Measurements from ENCODE around the gene KLRB1.
"Not testable (repeated sequence)": the region's sequence is repeated elsewhere in the genome, so short reads cannot be mapped to it uniquely, and the experiment has no call there.

Gene KLRB1

GRCh38 chr12:9588749-9589148, 19.0 kb downstream of the KLRB1 start:
- TF ChIP-seq, protein P1, sequence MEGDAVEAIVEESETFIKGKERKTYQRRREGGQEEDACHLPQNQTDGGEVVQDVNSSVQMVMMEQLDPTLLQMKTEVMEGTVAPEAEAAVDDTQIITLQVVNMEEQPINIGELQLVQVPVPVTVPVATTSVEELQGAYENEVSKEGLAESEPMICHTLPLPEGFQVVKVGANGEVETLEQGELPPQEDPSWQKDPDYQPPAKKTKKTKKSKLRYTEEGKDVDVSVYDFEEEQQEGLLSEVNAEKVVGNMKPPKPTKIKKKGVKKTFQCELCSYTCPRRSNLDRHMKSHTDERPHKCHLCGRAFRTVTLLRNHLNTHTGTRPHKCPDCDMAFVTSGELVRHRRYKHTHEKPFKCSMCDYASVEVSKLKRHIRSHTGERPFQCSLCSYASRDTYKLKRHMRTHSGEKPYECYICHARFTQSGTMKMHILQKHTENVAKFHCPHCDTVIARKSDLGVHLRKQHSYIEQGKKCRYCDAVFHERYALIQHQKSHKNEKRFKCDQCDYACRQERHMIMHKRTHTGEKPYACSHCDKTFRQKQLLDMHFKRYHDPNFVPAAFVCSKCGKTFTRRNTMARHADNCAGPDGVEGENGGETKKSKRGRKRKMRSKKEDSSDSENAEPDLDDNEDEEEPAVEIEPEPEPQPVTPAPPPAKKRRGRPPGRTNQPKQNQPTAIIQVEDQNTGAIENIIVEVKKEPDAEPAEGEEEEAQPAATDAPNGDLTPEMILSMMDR (IDR thresholded peaks at IDR 0.05; ENCODE audit: low read depth, low read length), result no peak
- no peak for DNase-seq (ENCODE audit: low read depth in 2 of 2)
- no peak overlapping the region for H3K4me3 ChIP-seq (replicated peaks in 1 of 2; ENCODE audit: low read depth in 2 of 2, low read length in 2 of 2)

- DNase-seq (ENCODE audit: low read depth in 2 of 2), result no peak
- no peak overlapping the region for H3K4me3 ChIP-seq (replicated peaks in 1 of 2; ENCODE audit: low read depth in 2 of 2, low read length in 2 of 2)
- TF ChIP-seq, protein P1 (IDR thresholded peaks at IDR 0.05; ENCODE audit: low read depth, low read length), result no peak
Observed at GRCh38 chr12:9587987-9588600, 19.6 kb downstream of the KLRB1 start.

GRCh38 chr12:9577729-9578128, 30.0 kb downstream of the KLRB1 start:
- DNase-seq (ENCODE audit: low read depth in 2 of 2), result not testable (repeated sequence)

GRCh38 chr12:9567151-9567550, 40.6 kb downstream of the KLRB1 start:
- not testable (repeated sequence) for DNase-seq (ENCODE audit: low read depth in 2 of 2); H3K4me3 ChIP-seq (replicated peaks in 1 of 2; ENCODE audit: low read depth in 2 of 2, low read length in 2 of 2)

More at GRCh38 chr12:9577729-9578128, 30.0 kb downstream of the KLRB1 start:
- H3K4me3 ChIP-seq (replicated peaks in 1 of 2; ENCODE audit: low read depth in 2 of 2, low read length in 2 of 2), result not testable (repeated sequence)

GRCh38 chr12:9566113-9566512, 41.6 kb downstream of the KLRB1 start:
- not testable (repeated sequence) for H3K4me3 ChIP-seq (replicated peaks in 1 of 2; ENCODE audit: low read depth in 2 of 2, low read length in 2 of 2); DNase-seq (ENCODE audit: low read depth in 2 of 2)

DNA sequence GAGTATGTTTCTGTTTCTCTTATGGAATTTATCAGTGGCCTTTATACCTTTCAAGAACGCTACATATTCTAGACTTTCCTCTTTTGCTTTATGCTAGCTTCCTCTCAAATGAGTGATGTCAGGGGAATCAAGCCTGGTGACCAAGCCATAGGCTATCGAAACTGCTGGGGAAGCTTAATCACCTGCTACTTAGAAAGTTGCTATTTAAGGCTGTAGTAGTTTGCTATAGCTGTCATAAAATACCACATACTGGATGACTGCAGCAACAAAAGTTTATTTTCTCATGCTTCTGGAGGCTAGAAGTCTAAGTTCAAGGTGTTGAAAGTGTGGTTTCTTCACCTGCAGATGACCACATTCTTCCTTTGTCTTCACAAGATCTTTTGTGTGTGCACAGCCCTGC, 43.3 kb downstream of the KLRB1 start:
- not testable (repeated sequence) for DNase-seq (ENCODE audit: low read depth in 2 of 2); H3K4me3 ChIP-seq (replicated peaks in 1 of 2; ENCODE audit: low read depth in 2 of 2, low read length in 2 of 2)

GRCh38 chr12:9562841-9563453, 44.8 kb downstream of the KLRB1 start:
- H3K4me3 ChIP-seq (replicated peaks in 1 of 2; ENCODE audit: low read depth in 2 of 2, low read length in 2 of 2); DNase-seq (ENCODE audit: low read depth in 2 of 2): not testable (repeated sequence)

GRCh38 chr12:9545489-9545888, 62.2 kb downstream of the KLRB1 start:
- DNase-seq (ENCODE audit: low read depth in 2 of 2), result not testable (repeated sequence)

More at GRCh38 chr12:9545489-9545888, 62.2 kb downstream of the KLRB1 start:
- H3K4me3 ChIP-seq (replicated peaks in 1 of 2; ENCODE audit: low read depth in 2 of 2, low read length in 2 of 2), result not testable (repeated sequence)
